ENCODE data around the gene MVP. TPM values are rescaled to one million over a fixed set of nuclear protein-coding genes. Genes with fewer than 3 reads are reported as not detected.
A peak's percentile ranks its signal among the peaks of the same experiment; 100 is the strongest.

The MVP gene
- total RNA-seq, 1 donor from 2014 or later, result 6.5 TPM

DNA sequence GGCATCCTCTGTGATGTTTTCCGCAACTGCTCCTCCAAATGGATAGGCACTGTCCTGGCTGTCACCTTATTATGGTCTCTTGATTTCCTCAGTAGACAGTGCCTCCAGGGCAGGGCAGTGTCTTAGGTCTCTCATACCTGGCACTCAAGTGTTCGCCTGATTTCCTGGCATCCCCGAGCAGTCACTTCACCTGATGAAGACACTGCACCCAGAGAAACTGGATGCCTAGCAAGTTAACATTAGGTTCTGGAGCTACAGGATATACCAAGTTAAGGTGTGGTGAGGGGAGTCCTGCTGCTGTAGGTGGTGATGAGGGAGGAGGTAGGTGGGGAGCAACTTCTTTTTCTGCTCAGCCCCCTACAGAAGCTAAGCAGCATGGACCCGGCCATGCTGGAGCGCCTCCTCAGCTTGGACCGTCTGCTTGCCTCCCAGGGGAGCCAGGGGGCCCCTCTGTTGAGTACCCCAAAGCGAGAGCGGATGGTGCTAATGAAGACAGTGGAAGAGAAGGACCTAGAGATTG is 17.8 kb upstream of the MVP start:
- DNase-seq (ENCODE audit: low spot score, unreplicated experiment), result no peak
- Mint-ChIP-seq H3K36me3 (ENCODE audit: insufficient read depth) (peaks cover 12% of the 10 kb centered on the region), H3K27me3 (no peaks in the 10 kb centered on the region), H3K9me3 (ENCODE audit: low read depth) (no peaks in the 10 kb centered on the region), H3K4me3 (ENCODE audit: low read depth) (peak overlapping the region; percentile 38), H3K27ac (no peak overlapping the region), H3K4me1 (ENCODE audit: low read depth) (peaks cover 10% of the 10 kb centered on the region)
- TF ChIP-seq CTCF (IDR thresholded peaks at IDR 0.05; ENCODE audit: unreplicated experiment), result no peak

- H3K36me3 Mint-ChIP-seq (ENCODE audit: insufficient read depth), result peaks cover 8% of the 10 kb centered on the region
- H3K27me3 Mint-ChIP-seq, result no peaks in the 10 kb centered on the region
- H3K4me3 Mint-ChIP-seq (ENCODE audit: low read depth), result peak overlapping the region; percentile 95
- peak overlapping the region; percentile 63 for H3K27ac Mint-ChIP-seq
- no peaks in the 10 kb centered on the region for H3K9me3 Mint-ChIP-seq (ENCODE audit: low read depth)
- H3K4me1 Mint-ChIP-seq (ENCODE audit: low read depth), result peaks cover 15% of the 10 kb centered on the region
- no peak for DNase-seq (ENCODE audit: low spot score, unreplicated experiment)
- TF ChIP-seq CTCF (IDR thresholded peaks at IDR 0.05; ENCODE audit: unreplicated experiment), result no peak
Observed at GRCh38 chr16:29804020-29804419, 16.2 kb upstream of the MVP start.

DNA sequence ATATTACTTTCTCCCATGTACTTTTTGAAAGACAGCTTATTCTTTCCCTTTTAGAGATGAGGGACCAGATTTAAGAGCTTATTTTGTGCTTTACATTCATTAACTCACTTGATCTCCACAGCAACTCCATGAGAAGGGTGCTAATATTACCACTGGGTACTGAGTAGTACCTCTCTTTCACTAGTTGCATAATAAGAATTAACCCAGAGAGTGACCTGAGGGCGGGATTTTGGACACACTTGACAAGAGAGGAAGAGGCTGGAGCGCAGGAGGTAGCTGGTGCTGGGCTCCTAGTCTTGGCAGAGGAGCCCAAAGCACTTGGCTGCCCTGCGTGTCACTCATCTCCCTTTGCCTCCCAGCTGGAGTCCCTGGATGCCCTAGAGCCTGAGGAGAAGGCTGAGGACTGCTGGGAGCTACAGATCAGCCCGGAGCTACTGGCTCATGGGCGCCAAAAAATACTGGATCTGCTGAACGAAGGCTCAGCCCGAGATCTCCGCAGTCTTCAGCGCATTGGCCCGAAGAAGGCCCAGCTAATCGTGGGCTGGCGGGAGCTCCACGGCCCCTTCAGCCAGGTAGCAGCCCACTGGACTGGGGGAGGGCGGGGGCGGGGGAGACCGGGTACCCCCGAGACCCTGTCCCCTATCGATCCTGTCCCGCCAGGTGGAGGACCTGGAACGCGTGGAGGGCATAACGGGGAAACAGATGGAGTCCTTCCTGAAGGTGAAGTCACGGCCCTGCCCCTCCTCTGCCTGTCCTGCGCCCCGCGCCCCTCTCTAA is 15.6 kb upstream of the MVP start:
- TF ChIP-seq CTCF (IDR thresholded peaks at IDR 0.05; ENCODE audit: unreplicated experiment), result no peak
- Mint-ChIP-seq H3K4me3 (ENCODE audit: low read depth) (peak overlapping the region; percentile 95), H3K9me3 (ENCODE audit: low read depth) (no peaks in the 10 kb centered on the region), H3K4me1 (ENCODE audit: low read depth) (peaks cover 15% of the 10 kb centered on the region), H3K36me3 (ENCODE audit: insufficient read depth) (peaks cover 8% of the 10 kb centered on the region), H3K27me3 (no peaks in the 10 kb centered on the region), H3K27ac (peak overlapping the region; percentile 99)
- DNase-seq (ENCODE audit: low spot score, unreplicated experiment), result no peak

DNA sequence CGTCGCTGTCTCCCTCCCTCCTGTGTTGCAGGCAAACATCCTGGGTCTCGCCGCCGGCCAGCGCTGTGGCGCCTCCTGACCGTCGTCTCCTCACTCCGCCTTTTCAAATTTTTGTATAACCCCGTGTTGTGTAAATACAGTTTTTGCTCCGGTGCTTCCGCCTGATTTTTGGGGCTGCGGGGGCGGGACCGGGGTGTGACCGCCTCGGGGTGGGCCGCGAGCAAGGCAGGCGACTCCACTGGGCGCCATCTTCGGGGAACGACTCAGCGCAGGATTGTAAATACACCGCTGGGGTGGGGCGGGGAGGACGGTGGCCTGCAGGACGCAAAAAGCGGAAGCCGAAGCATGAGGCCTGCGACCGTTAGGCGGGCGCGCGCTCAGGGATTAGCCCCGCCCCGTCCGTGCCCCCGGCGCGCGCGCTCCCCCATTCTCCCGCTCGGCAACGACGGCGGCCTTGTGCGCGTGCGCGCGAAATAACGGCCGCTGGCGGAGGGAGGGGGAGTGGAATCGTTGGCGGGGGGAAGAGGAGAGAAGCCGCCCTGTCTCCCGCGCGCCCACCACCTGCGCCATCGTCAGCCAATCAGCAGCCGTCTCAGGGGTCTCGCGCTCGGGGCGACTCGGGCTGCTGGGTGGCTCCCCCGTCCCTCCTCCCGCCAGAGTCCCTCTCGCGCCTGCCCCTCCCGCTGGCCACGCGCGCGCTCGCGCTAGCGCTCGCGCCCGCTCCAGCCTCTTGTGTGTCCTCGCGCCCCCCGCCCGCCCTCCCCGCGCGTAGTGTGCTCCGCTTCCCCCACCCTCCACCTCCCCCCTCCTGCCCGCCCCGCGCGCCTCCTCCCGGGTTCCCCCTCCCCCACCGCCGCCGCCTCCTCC is 14.8 kb upstream of the MVP start:
- Mint-ChIP-seq H3K36me3 (ENCODE audit: insufficient read depth) (peaks cover 9% of the 10 kb centered on the region), H3K4me1 (ENCODE audit: low read depth) (peaks cover 17% of the 10 kb centered on the region), H3K27ac (peak overlapping the region; percentile 99)

More for the DNA sequence above, 14.8 kb upstream of the MVP start:
- H3K27me3 Mint-ChIP-seq, result no peaks in the 10 kb centered on the region
- peak; percentile 98 for DNase-seq (ENCODE audit: low spot score, unreplicated experiment)
- H3K9me3 Mint-ChIP-seq (ENCODE audit: low read depth), result no peaks in the 10 kb centered on the region
- peak overlapping the region; percentile 95 for H3K4me3 Mint-ChIP-seq (ENCODE audit: low read depth)
- TF ChIP-seq CTCF (IDR thresholded peaks at IDR 0.05; ENCODE audit: unreplicated experiment), result no peak
